Measurements from ENCODE around the gene KLK5. TPM values are rescaled to one million over a fixed set of nuclear protein-coding genes. Genes with fewer than 3 reads are reported as not detected.

The KLK5 gene
- total and polyA plus RNA-seq, 9 donors, result 0.34 TPM; not detected in 8

DNA sequence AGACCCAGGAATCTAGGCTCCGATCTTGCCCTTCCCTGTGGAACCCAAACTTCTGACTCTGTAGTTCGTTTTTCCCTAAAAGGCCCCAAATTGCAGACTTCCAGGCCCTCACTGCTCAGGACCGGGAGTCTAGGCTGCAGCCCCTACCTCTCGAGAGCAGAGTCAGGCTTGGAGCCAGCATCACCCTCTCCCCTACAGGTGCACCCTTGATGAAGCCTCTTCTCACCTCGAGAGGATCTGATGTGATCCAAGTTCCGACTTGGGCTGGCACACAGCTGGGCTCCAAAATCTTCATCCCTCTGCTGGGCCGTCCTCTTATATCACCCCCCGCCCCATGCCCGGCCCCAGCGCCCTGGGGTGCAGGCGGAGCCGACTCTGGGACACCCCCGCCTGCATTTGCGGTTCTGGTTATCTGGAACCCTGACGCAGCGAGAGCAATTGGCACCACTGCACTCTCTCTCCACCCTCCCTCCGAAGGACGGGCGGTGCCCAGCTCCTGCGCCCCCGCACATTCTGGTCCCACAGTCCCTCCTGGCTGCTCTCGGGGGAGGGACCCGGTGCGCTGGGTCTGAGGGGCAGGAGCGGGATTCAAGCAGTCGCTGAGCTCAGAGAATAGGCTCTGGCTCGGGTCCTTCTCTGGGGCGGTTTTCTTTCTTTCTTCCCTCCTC, 30.9 kb upstream of the KLK5 start, which contains the start of gene KLK7:
Gene KLK7 (minus strand): TSS at position 293 of the 668 bp plus-strand sequence. CDS start 1,518 bp downstream, outside the sequence.
- 14% methylated on average over 26 of the region's 28 CpGs for WGBS (ENCODE audit: insufficient coverage)
- Histone ChIP-seq H3K27ac (ENCODE audit: low read length) (no peak within 1 kb of the TSS), H3K9me3 (replicated peaks; ENCODE audit: control insufficient read depth, low read depth, low read length) (no peaks in the 10 kb centered on the region), H3K4me3 (ENCODE audit: low read length) (no peak within 1 kb of the TSS), H3K27me3 (ENCODE audit: control insufficient read depth, insufficient read depth, low read length) (peaks cover 3% of the 10 kb centered on the region), H3K36me3 (ENCODE audit: control insufficient read depth, insufficient read depth, low read length) (no peaks in the 10 kb centered on the region), H3K4me1 (ENCODE audit: control insufficient read depth, insufficient read depth, low read length) (no peaks in the 10 kb centered on the region)
- no peak for DNase-seq

DNA sequence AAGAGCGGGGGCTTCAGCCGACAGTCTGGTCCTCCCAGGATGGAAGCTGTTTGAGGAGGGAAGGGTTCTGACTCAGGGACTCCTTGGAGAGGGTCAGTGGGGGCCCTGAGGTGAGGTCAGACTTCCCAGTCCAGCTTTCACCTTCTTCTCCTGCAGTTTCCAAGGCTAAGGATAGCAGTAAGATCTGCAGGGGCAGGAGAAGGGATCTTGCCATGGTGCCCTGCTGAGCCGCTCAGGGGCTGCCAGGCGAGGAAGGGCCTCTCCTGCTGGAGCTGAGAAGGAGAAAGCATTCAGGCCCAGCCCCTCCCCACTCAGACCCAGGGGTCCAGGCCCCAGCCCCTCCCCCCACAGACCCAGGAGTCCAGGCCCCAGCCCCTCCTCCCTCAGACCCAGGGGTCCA, 29.3 kb upstream of the KLK5 start:
- WGBS (ENCODE audit: insufficient coverage), result 75% methylated on average over 2 of the region's 4 CpGs
- no peak overlapping the region for H3K27ac ChIP-seq (ENCODE audit: low read length)
- H3K27me3 ChIP-seq (ENCODE audit: control insufficient read depth, insufficient read depth, low read length), result peaks cover 3% of the 10 kb centered on the region

DNA sequence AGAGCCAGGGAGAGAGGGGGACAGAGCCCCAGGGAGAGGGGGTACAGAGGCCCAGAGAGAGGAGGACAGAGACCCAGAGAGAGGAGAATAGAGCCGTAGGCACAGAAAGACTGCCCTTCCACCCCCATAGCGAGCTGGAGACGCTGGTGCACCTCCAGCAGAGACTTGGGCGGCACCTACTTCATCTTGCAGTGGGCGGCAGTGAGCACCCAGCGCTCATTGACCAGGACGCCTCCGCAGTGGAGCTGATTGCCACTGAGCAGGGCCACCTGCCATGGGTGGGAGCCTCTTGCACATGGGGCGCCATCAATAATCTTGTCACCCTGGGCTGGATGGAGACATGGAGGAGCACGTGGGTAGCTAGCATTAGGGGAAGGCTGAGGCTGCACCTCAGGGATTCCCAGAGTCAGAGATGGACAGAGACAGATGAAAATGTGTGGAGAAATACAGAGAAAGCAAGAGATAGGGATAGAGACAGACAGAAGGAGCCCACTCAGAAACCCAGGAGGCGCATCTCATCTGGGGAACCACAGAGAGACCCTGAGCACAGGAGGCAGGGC, 28.8 kb upstream of the KLK5 start:
- 56% methylated on average over 10 of the region's 11 CpGs for WGBS (ENCODE audit: insufficient coverage)
- no peak for DNase-seq
- H3K27me3 ChIP-seq (ENCODE audit: control insufficient read depth, insufficient read depth, low read length), result peaks cover 3% of the 10 kb centered on the region

More for the DNA sequence above, 29.3 kb upstream of the KLK5 start:
- Histone ChIP-seq H3K9me3 (replicated peaks; ENCODE audit: control insufficient read depth, low read depth, low read length) (no peaks in the 10 kb centered on the region), H3K4me3 (ENCODE audit: low read length) (no peak overlapping the region), H3K36me3 (ENCODE audit: control insufficient read depth, insufficient read depth, low read length) (no peaks in the 10 kb centered on the region), H3K4me1 (ENCODE audit: control insufficient read depth, insufficient read depth, low read length) (no peaks in the 10 kb centered on the region)
- no peak for DNase-seq

DNA sequence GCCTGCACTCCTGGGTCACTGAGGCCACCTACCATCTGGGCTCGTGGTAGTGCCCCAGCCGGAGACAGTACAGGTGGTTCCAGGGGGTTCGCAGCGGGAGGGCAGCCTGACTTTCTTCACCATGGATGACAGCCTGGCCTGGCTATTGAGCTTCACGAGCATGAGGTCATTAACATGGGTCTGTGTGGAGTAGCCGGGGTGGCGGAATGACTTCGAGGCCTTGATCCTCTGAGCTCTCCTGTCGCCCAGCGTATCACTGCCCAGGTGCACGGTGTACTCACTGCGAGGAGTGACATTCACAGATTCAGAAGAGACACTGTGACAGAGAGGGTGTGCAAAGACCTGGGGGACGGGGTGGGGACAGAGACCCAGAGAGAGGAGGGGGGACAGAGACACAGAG, 27.4 kb upstream of the KLK5 start:
- H3K36me3 ChIP-seq (ENCODE audit: control insufficient read depth, insufficient read depth, low read length), result no peaks in the 10 kb centered on the region
- H3K4me3 ChIP-seq (ENCODE audit: low read length), result no peak overlapping the region
- DNase-seq, result no peak
- peaks cover 3% of the 10 kb centered on the region for H3K27me3 ChIP-seq (ENCODE audit: control insufficient read depth, insufficient read depth, low read length)
- no peak overlapping the region for H3K27ac ChIP-seq (ENCODE audit: low read length)
- H3K4me1 ChIP-seq (ENCODE audit: control insufficient read depth, insufficient read depth, low read length), result no peaks in the 10 kb centered on the region
- H3K9me3 ChIP-seq (replicated peaks; ENCODE audit: control insufficient read depth, low read depth, low read length), result no peaks in the 10 kb centered on the region
- WGBS (ENCODE audit: insufficient coverage), result 38% methylated on average over 13 of the region's 13 CpGs

More for the DNA sequence above, 28.8 kb upstream of the KLK5 start:
- Histone ChIP-seq H3K9me3 (replicated peaks; ENCODE audit: control insufficient read depth, low read depth, low read length) (no peaks in the 10 kb centered on the region), H3K4me3 (ENCODE audit: low read length) (no peak overlapping the region), H3K36me3 (ENCODE audit: control insufficient read depth, insufficient read depth, low read length) (no peaks in the 10 kb centered on the region), H3K4me1 (ENCODE audit: control insufficient read depth, insufficient read depth, low read length) (no peaks in the 10 kb centered on the region), H3K27ac (ENCODE audit: low read length) (no peak overlapping the region)

DNA sequence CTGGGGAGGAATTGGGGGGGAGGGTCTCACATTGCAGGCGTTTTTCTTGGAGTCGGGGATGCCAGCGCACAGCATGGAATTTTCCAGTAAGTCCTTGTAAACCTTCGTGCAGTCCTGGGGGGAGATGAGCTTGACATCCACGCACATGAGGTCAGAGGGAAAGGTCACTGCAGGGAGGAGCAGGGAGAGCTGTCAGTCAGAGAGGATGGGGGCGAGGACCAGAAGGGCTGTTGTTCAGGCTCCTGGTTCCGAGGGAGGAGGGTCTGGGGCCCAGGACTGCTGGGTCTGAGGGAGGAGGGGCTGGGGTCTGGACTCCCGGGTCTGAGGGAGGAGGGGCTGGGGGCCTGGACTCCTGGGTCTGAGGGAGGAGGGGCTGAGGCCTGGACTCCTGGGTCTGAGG, 26.9 kb upstream of the KLK5 start:
- peaks cover 3% of the 10 kb centered on the region for H3K27me3 ChIP-seq (ENCODE audit: control insufficient read depth, insufficient read depth, low read length)

DNA sequence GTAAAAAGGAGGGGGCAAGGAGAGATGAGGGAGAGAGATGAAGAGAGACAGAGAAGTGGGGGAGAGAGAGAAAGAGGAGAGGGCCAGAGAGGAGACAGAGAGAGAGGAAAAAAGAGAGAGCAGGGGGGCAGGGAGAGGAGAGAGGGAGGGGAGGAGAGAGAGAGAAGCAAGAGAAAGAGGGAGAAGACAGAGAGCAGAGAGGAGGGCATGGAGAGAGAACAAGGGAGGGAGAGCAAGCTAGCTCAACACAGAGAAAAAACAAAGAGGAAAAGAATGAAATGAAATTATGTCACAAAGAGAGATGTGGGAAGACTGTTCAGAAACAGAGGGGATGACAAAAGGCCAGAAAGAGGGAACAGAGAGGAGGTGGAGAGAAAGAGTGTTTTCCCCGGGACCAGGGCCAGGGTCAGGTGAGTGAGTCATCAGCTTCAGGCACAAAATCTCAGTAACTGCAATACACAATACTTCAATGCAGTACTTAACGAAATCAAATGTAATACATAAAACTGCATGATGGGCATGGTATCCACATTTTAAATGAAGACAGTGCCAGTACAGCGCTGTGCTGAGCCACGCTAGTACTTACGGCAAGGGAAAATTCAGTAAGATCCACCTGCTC, 26.0 kb upstream of the KLK5 start:
- H3K9me3 ChIP-seq (replicated peaks; ENCODE audit: control insufficient read depth, low read depth, low read length), result no peaks in the 10 kb centered on the region
- no peaks in the 10 kb centered on the region for H3K36me3 ChIP-seq (ENCODE audit: control insufficient read depth, insufficient read depth, low read length)
- no peaks in the 10 kb centered on the region for H3K4me1 ChIP-seq (ENCODE audit: control insufficient read depth, insufficient read depth, low read length)
- no peak overlapping the region for H3K27ac ChIP-seq (ENCODE audit: low read length)
- no peak overlapping the region for H3K4me3 ChIP-seq (ENCODE audit: low read length)
- WGBS (ENCODE audit: insufficient coverage), result 82% methylated on average over 2 of the region's 5 CpGs
- peaks cover 3% of the 10 kb centered on the region for H3K27me3 ChIP-seq (ENCODE audit: control insufficient read depth, insufficient read depth, low read length)
- no peak for DNase-seq

More for the DNA sequence above, 26.9 kb upstream of the KLK5 start:
- H3K4me3 ChIP-seq (ENCODE audit: low read length), result no peak overlapping the region
- 28% methylated on average over 6 of the region's 8 CpGs for WGBS (ENCODE audit: insufficient coverage)
- no peak for DNase-seq
- H3K36me3 ChIP-seq (ENCODE audit: control insufficient read depth, insufficient read depth, low read length), result no peaks in the 10 kb centered on the region
- no peaks in the 10 kb centered on the region for H3K4me1 ChIP-seq (ENCODE audit: control insufficient read depth, insufficient read depth, low read length)
- H3K9me3 ChIP-seq (replicated peaks; ENCODE audit: control insufficient read depth, low read depth, low read length), result no peaks in the 10 kb centered on the region
- no peak overlapping the region for H3K27ac ChIP-seq (ENCODE audit: low read length)

DNA sequence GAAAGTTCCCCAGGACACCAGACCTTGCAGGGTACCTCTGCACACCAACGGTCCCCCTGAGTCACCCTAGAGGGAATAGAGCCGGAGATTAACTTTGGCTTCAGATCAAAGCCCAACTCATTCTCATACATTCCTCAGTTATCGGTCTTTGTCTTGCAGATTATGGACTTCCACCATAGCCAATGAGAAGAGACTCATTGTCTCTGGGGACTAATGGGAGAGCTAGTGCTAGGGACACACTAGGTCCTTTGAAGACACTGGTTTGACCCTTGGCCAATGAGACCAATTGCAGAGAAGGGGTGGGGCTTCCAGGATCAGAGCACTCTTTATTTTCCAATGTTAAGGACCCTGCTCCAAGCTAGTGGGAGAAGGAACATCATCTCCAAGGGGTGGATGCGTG, 24.8 kb upstream of the KLK5 start:
- H3K27ac ChIP-seq (ENCODE audit: low read length), result no peak overlapping the region
- H3K4me3 ChIP-seq (ENCODE audit: low read length), result no peak overlapping the region
- H3K27me3 ChIP-seq (ENCODE audit: control insufficient read depth, insufficient read depth, low read length), result no peaks in the 10 kb centered on the region
- DNase-seq, result no peak
- H3K36me3 ChIP-seq (ENCODE audit: control insufficient read depth, insufficient read depth, low read length), result no peaks in the 10 kb centered on the region
- 91% methylated on average over 1 of the region's 4 CpGs for WGBS (ENCODE audit: insufficient coverage)
- no peaks in the 10 kb centered on the region for H3K9me3 ChIP-seq (replicated peaks; ENCODE audit: control insufficient read depth, low read depth, low read length)
- no peaks in the 10 kb centered on the region for H3K4me1 ChIP-seq (ENCODE audit: control insufficient read depth, insufficient read depth, low read length)

DNA sequence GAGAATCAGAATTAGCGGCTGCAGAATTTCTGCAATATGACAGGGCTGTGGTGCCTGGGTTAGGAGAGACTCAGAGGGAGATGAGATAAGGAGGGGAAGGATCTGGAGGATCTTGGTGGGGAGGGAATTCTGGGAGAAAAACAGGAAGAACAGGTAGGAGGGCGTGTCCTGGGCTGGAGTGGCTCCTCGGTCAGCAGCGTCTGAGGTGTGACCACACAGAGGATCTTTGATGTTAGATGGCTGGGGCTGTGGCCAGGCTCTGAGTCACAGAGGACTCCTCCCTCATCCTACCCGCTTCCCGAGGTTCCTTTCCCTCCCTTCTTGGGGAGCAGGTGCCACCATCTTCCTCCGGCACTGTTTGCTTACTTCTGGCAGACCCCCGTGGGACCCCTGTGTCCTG, 22.9 kb upstream of the KLK5 start:
- Histone ChIP-seq H3K9me3 (replicated peaks; ENCODE audit: control insufficient read depth, low read depth, low read length) (no peaks in the 10 kb centered on the region), H3K36me3 (ENCODE audit: control insufficient read depth, insufficient read depth, low read length) (no peaks in the 10 kb centered on the region), H3K4me1 (ENCODE audit: control insufficient read depth, insufficient read depth, low read length) (no peaks in the 10 kb centered on the region), H3K27ac (ENCODE audit: low read length) (no peak overlapping the region), H3K27me3 (ENCODE audit: control insufficient read depth, insufficient read depth, low read length) (no peaks in the 10 kb centered on the region), H3K4me3 (ENCODE audit: low read length) (no peak overlapping the region)
- DNase-seq, result no peak
- 21% methylated on average over 5 of the region's 8 CpGs for WGBS (ENCODE audit: insufficient coverage)

DNA sequence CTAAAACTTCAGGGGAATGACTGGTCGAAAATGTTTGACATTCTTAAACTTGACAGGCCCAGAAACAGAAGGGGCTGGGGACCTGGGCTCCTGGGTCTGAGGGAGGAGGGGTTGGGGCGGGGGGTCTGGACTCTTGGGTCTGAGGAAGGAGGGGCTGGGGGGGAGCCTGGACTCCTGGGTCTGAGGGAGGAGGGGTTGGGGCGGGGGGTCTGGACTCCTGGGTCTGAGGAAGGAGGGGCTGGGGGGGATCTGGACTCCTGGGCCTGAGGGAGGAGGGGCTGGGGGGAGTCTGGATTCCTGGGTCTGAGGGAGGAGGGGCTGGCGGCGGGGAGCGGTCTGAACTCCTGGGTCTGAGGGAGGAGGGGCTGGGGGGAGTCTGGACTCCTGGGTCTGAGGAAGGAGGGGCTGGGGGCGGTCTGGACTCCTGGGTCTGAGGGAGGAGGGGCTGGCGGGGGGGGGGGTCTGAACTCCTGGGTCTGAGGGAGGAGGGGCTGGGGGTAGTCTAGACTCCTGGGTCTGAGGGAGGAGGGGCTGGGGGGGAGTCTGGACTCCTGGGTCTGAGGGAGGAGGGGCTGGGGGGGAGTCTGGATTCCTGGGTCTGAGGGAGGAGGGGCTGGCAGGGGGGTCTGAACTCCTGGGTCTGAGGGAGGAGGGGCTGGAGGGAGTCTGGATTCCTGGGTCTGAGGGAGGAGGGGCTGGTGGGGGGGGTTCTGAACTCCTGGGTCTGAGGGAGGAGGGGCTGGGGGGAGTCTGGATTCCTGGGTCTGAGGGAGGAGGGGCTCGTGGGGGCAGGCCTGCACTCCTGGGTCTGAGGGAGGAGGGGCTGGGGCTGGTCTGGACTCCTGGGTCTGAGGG, 22.1 kb upstream of the KLK5 start:
- Histone ChIP-seq H3K27me3 (ENCODE audit: control insufficient read depth, insufficient read depth, low read length) (no peaks in the 10 kb centered on the region), H3K36me3 (ENCODE audit: control insufficient read depth, insufficient read depth, low read length) (no peaks in the 10 kb centered on the region), H3K4me1 (ENCODE audit: control insufficient read depth, insufficient read depth, low read length) (no peaks in the 10 kb centered on the region), H3K4me3 (ENCODE audit: low read length) (no peak overlapping the region), H3K9me3 (replicated peaks; ENCODE audit: control insufficient read depth, low read depth, low read length) (no peaks in the 10 kb centered on the region), H3K27ac (ENCODE audit: low read length) (no peak overlapping the region)
- WGBS (ENCODE audit: insufficient coverage), result 21% methylated on average over 2 of the region's 9 CpGs
- no peak for DNase-seq
